HG03565 (cell line): Measurements from ENCODE around the gene TBK1.
"Not testable (repeated sequence)": the region's sequence is repeated elsewhere in the genome, so short reads cannot be mapped to it uniquely, and the experiment has no call there.

Experiments
- ATAC-seq: cut with Tn5 transposase; IDR thresholded peaks from one replicate; pipeline ENCODE4 v1.9.1; 2021; ENCODE audit warnings: mild to moderate bottlenecking, moderate library complexity; ENCODE audit not compliant: unreplicated experiment

TBK1 gene

DNA sequence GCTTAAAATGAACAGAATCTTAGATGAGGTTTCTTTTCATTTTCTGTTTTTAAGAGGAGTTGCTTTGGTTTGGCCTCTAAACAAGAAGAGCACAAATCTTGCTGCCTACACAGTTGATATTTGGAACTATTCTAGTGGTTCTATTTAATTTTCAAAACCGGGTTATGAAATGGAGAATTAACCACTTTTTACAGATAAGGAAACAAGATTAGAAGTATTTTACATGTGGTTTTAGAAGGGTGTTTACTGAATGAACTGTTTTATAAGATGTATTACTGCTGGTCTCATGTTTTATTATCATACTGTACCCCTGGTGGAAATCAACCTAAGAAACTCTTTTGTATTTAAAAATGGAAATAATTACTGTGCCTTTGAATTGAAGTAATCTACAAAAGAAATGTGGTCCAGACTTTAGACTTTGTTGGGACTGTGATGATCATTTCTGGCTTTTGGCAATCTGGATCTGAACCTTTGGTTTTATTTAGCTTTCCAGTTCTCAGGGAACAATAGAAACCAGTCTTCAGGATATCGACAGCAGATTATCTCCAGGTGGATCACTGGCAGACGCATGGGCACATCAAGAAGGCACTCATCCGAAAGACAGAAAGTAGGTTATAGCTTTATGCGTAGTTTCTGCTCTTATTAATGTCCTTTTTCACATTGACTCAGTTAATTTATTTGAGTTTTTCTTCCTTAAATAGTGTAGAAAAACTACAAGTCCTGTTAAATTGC lies 43.2 kb downstream of the TBK1 start:
- ATAC-seq, result no peak

DNA sequence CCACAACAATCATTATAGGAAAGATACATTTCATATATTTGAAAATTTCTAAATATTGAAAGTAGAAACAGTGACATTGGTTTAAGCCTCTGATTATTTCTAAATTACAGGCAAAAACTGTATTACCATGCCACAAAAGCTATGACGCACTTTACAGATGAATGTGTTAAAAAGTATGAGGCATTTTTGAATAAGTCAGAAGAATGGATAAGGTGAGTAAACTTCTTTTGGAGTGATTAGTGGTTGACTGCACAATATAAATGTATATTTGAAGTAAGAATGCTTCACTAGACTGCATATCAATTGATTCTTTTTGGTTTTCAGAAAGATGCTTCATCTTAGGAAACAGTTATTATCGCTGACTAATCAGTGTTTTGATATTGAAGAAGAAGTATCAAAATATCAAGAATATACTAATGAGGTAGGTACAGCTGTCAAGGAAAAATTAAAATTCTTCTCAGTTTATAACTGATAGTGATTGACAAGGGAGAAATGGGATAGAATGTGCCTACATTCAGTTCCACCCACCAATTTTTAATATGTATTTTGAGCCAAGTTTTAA lies 45.0 kb downstream of the TBK1 start:
- no peak for ATAC-seq

DNA sequence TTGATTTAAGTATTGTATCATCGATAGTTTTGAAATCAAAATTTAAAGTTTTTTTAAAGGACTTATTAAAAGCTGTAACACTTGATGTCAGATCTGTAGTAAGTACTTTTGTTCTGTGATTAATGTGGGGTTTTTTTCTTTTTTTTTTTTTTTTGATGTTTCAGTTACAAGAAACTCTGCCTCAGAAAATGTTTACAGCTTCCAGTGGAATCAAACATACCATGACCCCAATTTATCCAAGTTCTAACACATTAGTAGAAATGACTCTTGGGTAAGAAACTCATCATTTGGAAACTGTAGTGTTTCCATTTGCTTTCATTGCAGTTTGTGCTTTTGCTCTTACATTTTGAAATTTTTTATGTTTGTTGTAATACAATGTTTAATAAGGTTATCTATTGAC lies 45.6 kb downstream of the TBK1 start:
- ATAC-seq, result no peak

DNA sequence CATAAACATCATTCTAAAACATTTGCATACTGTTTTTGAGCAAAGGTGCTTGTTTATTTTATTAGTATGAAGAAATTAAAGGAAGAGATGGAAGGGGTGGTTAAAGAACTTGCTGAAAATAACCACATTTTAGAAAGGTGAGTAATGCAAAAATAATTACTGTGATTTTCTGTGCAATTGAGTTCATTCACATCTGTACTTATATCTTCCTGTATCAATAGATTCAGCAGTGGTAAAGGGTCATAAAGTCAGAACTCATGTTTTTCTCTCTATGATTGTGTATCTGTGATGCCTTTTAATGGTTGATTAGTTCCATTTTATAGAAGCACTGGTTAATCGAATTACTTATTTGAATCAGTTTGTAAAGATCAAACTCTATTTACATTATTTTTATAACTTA lies 46.0 kb downstream of the TBK1 start:
- no peak for ATAC-seq

DNA sequence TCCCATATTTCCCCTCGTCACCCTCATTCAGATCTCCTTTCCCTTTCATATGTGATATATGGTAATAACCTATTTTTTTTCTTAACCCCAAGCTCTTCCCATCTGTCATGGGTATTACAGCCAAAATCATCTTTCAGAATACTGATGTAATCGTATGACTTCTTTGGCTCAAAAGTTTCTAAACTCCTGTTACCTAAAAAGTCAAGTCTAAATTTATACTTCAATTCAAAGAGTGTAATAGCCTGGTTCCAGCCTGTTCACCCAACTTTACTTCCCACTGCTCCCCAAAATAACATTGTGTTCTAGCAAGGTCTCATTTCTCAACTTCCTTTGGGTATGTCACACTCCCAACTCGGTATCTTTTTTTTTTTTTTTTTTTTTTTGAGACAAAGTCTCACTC lies 48.5 kb downstream of the TBK1 start:
- ATAC-seq, result no peak

DNA sequence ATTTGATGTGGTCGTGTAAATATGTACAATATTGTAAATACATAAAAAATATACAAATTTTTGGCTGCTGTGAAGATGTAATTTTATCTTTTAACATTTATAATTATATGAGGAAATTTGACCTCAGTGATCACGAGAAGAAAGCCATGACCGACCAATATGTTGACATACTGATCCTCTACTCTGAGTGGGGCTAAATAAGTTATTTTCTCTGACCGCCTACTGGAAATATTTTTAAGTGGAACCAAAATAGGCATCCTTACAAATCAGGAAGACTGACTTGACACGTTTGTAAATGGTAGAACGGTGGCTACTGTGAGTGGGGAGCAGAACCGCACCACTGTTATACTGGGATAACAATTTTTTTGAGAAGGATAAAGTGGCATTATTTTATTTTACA lies 49.6 kb downstream of the TBK1 start:
- no peak for ATAC-seq

DNA sequence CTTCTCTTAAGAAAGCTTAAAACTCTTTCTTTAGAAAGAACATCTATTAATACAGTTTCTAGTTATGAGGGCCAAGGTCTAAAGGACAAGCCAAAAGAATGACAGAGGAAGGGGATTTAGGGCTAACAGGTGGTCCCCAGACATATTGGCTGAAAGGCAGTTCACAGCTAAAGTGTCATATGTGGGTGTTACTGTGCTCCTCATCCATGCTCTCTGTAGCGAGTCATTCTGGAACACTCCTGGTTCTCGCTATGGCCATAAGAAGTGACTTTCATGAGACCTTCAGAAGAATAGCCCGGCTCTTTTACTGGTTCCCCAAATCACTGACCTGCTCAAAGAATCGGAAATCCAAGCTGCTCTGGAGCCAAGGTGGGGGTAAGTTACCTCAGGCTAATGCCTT lies 55.0 kb downstream of the TBK1 start:
- no peak for ATAC-seq

DNA sequence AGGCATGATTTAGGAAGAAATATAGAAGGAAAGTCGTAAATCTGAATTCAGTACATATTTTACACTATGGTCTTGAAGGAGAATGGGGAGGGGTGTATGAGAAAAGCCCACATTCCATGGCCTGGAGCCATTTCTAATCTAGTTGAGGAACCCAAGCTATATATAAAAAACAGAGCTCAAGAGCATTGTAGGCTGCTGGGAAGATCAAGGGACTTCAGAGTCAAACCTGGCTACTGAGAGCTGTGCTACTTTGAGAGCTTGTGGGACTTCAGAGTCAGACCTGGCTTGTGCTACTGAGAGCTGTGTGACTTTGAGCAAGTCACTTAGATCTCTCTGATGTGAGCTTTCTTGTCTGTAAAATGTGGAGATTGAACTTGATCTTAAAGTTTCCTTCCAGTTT lies 58.7 kb downstream of the TBK1 start:
- ATAC-seq, result no peak

DNA sequence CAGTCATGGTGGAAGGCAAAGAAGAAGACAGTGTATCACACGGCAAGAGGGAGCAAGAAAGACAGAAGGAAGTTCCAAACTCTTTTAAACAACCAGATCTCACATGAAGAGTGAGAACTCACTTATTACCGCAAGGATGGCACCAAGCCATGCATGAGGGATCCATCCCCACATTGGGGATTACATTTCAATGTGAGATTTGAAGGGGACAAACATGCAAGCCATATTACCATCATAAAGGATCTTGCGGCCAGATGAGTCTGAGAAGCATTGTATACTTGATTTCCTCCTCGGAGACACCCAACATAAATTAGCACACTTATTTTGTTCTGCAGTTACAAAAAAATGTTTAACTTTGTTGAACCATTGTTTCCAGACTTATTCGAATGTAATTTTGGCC lies 66.5 kb downstream of the TBK1 start:
- no peak for ATAC-seq

DNA sequence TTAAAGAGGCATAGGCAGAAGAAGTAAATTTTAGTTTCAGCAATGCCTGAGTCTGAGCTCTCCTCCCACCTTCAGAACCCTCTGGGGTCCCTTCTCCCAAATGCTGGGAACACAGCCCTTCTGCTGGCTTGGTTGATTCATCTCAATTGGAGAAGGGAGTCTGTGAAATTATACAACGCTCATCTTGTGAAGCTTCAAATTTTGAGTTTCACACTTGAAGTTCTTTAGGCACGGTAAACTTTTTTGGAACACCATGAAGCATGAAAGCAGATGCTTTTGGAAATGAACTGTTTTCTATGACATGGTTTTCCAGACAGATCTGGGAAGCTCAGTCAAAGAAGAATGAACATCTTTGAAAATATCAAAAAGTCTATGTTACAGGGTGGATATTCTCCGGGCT lies 69.9 kb downstream of the TBK1 start:
- no peak for ATAC-seq

DNA sequence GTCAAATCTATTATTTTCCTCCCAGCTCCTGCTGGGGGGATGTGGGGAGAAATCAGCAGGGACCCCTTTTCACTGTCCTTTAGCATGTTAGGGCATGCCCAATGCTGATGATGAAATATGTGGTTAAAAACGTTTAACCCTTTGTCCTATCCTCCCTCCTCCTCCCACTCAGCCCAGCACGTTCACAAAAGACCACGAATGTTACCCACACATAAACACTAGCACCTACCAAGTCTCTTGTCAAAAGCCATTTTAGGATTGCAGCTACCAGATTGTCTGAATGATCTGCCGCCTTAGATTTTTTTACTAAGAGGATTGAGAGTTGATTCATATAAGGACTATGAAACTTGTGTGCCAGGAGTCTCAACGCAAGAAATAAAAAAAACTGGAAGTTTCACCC lies 70.4 kb downstream of the TBK1 start:
- no peak for ATAC-seq

DNA sequence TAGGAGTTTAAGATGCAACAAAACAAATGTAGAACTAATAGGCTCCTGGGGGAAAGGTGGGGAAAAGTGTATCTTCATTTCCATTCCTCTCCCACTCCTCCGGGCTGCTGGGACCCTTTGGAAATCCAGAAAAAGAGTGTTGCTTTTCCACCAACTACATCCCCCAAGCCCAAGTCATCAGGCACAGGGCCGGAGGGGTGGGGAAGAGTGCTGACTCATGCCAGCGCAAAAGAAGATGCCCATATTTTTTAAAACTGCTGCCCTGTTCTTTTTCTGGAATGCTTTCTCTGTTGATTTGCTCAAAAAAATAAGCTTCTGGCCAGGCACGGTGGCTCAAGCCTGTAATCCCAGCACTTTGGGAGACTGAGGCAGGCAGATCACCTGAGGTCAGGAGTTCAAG lies 70.9 kb downstream of the TBK1 start:
- ATAC-seq, result no peak

DNA sequence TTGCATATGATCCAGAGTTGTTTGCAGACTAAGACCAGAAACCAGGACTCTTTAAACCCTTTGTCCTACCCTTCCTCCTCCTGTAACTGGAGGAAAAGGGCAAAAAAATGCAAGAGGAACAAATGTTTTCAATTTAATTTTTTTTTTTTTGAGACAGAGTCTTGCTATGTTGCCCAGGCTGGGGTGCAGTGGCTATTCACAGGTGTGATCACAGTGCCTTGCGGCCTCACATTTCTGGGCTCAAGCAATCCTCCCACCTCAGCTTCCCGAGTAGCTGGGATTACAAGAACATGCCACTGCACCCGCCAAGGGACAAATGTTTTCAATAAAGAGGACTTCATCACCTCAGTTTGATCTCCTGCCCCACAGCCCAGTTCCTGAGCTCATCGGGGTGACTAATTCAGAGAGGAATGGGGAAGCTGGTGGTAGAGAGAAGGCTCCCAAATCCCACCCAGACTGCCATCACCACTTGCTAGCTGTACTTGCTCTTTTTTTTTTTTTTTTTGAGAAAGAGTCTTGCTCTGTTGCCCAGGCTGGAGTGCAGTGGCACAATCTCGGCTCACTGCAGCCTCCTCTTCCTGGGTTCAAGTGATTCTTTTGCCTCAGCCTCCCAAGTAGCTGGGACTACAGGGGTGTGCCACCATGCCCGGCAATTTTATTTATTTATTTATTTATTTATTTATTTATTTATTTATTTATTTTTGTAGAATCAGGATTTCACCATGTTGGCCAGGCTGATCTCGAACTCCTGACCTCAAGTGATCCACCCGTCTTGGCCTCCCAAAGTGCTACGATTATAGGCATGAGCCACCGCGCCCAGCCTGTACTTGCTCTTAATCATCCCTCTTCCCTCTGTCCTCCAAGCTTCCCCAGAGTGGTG lies 71.9 kb downstream of the TBK1 start:
- ATAC-seq, result not testable (repeated sequence)

DNA sequence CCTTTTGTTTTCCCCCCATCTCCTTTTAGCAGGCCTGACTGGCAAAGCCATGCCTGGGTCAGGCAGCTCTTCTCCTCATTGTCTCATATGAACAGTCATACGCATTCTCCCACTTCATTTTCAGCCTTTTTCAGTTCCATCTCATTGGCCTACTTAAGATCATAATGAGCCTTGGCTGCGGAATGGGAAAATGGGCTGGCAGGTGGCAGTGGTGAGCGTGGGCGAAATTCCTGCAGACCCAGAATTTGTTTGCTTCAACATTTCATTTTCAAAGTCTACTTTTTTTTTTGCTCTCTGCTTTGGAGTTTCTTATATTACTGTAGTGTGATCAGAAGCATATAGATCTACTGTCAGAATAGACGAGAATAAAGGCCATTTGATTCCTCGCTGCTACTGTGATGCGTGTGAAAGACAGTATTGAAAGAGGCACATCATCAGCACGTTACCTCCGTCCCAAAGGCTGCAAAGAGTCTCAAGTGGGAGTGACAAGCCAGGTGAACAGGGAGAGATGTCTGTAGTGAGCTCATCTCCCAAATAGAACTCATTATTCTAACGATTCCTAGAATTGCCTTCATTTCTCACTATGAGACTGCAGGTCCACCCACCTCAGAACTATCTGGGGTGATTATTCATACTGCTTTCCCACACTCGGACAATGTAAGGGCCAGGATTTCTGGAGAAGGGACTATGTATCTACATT lies 73.7 kb downstream of the TBK1 start:
- ATAC-seq, result no peak

DNA sequence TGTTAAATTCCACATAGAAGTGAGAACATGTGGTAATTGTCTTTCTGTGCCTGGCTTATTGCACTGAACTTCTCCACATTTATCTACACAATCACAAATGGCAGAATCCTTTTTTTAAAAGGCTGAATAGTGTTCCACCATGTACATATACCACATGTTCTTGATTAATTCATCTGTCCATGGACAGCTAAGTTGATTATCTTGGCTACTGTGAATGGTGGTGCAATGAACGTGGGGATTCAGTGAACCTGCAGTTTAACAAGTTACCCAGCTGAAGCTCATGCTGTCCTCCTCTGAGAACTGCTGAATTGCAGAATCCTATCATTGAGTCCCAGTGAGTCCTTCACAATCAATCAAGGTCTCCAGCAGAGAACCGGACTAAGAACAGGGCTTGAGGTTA lies 74.9 kb downstream of the TBK1 start:
- no peak for ATAC-seq

DNA sequence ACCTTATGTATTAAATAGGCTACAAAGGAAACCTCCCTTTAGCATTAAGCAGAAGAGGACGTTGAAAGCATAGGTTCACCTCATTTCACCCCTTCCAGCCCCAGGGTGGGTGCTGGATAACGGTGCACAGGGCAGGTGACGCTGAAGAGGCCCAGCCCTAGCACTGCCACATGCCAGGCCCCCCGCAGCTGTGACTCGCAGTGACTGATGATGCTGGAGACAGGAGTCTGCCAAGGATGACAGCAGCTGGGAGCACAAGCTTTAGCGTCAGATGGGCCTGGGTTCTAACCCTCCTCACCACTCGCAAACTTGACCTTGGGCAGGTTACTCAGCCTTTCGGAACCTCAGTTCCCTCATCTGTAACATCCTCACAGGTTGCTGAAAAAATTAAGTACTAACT lies 76.7 kb downstream of the TBK1 start:
- ATAC-seq, result no peak

DNA sequence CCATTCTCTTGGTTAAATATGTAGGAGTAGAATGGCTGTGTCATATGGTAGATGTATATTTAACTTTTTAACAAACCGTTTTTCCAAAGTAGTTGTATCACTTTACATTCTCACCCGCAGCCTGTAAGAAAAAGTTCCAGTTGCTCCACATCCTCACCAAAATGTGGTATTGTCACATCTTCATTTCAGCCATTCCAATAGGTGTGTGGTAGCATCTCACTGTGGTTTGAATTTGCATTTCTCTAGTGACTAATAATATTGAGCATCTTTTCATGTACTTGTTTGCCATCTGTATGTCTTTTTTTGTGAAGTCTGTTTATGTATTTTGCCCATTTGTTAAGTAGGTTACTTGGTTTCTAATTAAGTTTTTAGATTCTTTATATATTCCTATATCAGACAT lies 78.6 kb downstream of the TBK1 start:
- no peak for ATAC-seq

DNA sequence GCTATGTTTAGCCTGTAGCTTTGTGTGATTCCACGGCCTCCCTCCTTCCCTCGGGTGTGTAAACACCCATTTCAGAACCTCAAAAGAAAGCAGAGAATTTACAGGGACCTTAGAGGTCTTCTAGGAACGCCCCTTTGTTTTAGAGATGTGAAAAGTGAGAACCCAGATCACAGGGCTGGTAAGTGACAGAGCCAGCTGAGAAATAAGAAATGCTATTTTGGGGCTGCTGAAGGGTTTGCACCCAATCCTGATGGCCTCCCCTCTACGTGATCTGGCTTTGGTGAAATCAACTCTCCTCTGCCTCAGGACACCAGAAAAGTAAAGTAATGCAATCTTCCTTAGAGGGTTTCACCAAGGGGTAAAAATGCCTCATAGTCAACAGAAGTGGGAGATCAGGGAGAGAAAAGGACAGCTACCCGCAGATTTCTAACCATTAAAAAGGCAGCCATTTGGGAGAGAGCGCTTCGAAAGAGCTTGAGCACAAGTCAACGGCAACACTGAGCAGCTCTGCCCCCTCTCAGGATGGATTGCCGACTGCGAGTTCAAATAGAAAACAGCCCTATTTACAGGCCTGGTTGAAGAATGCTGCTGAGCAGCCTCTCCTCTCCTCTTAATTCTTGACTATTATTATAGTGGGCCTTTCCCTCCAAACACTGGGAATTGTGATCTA lies 79.9 kb downstream of the TBK1 start:
- no peak for ATAC-seq

DNA sequence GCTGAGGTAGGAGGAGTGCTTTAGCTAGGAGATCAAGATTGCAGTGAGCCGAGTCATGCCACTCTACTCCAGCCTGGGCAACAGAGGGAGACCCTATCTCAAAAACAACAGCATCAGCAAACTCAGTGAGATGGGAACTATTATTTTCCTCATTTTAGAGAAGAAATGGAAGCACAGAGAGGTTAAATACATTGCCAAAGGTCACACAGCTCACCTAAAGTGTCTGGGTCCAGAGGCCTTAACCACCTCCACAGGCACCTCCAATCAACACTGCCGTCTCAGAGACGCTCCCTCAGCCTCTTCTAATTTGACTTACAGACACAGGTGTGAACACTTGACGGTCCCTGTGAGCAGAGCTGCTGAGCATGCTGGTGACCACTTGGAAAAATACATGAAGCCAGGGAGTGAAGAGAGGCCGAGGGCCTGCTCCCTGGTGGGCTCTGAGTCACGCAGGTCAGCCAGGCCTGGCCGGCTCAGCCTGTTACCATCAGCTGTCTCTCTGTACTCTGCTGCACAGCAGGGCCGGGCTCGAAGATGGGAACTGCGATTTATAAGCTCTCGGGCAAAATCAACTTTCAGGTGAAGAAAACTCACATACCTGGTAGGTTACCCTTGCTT lies 80.9 kb downstream of the TBK1 start:
- ATAC-seq, result no peak

DNA sequence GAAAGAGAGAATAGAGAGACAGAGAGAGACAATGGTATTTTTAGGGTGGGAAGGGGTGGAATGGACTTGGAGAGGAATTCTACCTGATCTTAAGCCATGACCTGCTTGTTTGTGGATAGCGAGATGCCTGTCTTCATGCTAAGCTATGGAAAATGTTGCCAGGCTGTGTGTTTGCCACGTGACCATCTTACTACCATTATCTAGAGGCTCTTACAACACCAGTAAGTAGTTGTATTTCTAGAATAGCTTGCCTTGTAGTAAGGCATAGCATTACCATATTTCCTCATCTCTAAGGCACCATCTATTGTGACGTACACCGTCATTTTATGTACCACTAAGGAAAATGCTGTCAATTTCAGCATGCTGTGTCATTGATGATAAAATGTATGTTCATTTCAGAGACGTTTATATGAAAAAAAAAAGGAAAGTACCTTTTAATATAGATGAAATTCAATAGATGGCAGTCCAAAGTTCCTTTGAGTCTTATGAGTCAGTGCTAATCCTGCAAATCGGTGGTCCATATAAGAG lies 82.8 kb downstream of the TBK1 start:
- ATAC-seq, result no peak
